Middle frontal gyrus (tissue), 1 donor: Measurements from ENCODE around the gene MARCOL.
"Not testable (repeated sequence)": the region's sequence is repeated elsewhere in the genome, so short reads cannot be mapped to it uniquely, and the experiment has no call there.

Experiments
- DNase-seq: peaks from one replicate; pipeline ENCODE4 v3.0.0-alpha.2; 2015; ENCODE audit warnings: low spot score; ENCODE audit errors: extremely low spot score

MARCOL gene

GRCh38 chr5:148267962-148268361 lies 29.6 kb downstream of the MARCOL start:
- no peak for DNase-seq

DNA sequence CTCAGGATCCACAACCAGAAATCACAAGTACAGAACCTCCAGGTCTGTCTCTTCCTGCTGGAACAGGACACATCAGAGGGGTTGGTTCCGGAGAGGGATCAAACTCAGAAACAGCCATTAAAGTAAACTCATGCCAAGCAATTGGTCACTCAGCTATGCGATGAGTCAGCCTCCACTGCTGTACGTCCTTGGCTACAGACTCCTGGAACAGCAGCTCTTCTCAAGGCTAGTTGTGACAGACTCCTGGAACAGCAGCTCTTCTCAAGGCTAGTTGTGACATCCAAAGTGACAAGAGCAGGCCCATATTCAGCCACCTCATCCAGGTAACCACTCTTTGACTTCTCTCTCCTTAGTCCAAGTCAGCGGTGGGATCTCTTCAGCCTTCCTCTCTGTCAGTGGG lies 30.2 kb downstream of the MARCOL start, which contains the start of gene SPINK13:
Gene SPINK13 (plus strand): TSS at position 229 of the 400 bp plus-strand sequence. CDS start 1,279 bp downstream, outside the sequence.
- no peak for DNase-seq

DNA sequence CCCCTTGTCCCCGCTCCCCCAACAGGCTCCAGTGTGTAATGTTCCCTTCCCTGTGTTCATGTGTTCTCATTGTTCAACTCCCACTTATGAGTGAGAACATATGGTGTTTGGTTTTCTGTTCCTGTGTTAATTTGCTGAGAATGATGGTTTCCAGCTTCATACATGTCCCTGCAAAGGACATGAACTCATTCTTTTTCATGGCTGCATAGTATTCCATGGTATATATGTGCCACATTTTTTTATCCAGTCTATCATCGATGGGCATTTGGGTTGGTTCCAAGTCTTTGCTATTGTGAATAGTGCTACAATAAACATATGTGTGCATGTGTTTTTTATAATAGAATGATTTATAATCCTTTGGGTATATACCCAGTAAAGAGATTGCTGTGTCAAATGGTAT lies 36.8 kb downstream of the MARCOL start:
- not testable (repeated sequence) for DNase-seq

- not testable (repeated sequence) for DNase-seq
Measured at GRCh38 chr5:148280893-148281292, 42.6 kb downstream of the MARCOL start.

- not testable (repeated sequence) for DNase-seq
Measured at GRCh38 chr5:148281336-148281735, 43.0 kb downstream of the MARCOL start.

GRCh38 chr5:148290271-148291195 lies 52.2 kb downstream of the MARCOL start:
- no peak for DNase-seq
